Glutamatergic neuron (in vitro differentiated cells): ENCODE measurements around the gene SPEG. TPM values are rescaled to one million over a fixed set of nuclear protein-coding genes. Genes with fewer than 3 reads are reported as not detected.

ENCODE experiments used
- DNase-seq: peaks from one replicate; pipeline ENCODE4 v3.0.0; 2022
- H3K27ac Mint-ChIP-seq: one replicate; pipeline ENCODE4 v1.8.0; 2020; ENCODE audit warnings: mild to moderate bottlenecking, mixed read lengths, inconsistent platforms; ENCODE audit not compliant: unreplicated experiment
- H3K27me3 Mint-ChIP-seq: one replicate; pipeline ENCODE4 v1.8.0; 2020; ENCODE audit warnings: mild to moderate bottlenecking, moderate library complexity, mixed read lengths, inconsistent platforms; ENCODE audit not compliant: unreplicated experiment
- H3K36me3 Mint-ChIP-seq: one replicate; pipeline ENCODE4 v1.8.0; 2020; ENCODE audit warnings: mild to moderate bottlenecking, mixed read lengths, inconsistent platforms; ENCODE audit not compliant: unreplicated experiment
- H3K4me1 Mint-ChIP-seq: one replicate; pipeline ENCODE4 v1.8.0; 2020; ENCODE audit warnings: mild to moderate bottlenecking, low read depth, mixed read lengths, inconsistent platforms; ENCODE audit not compliant: unreplicated experiment
- H3K4me3 Mint-ChIP-seq: one replicate; pipeline ENCODE4 v1.8.0; 2020; ENCODE audit warnings: mild to moderate bottlenecking, mixed read lengths, inconsistent platforms; ENCODE audit not compliant: unreplicated experiment
- H3K9me3 Mint-ChIP-seq: one replicate; pipeline ENCODE4 v1.8.0; 2020; ENCODE audit warnings: mild to moderate bottlenecking, moderate library complexity, mixed read lengths, inconsistent platforms; ENCODE audit not compliant: unreplicated experiment
- CTCF ChIP-seq: fragments of 200-600 bp; sonication (generic); IDR thresholded peaks from one replicate; pipeline ENCODE4 v1.5.0; 2021; ENCODE audit not compliant: partially characterized antibody, unreplicated experiment
- total RNA-seq: library from RNA; stranded (reverse); fragmentation: NEBNext Ultra II Directional; extraction: Animal tissue kit (Norgen Biotek cat#: 25700); gene quantifications from one replicate; pipeline ENCODE4 v1.2.1, GENCODE V29; 2021; ENCODE audit not compliant: unreplicated experiment

SPEG gene
- total RNA-seq, 1 donor from 2014 or later = 92.9 TPM

GRCh38 chr2:219448776-219449341, 14.2 kb downstream of the SPEG start:
- no peak for TF ChIP-seq CTCF
- no peak overlapping the region for H3K27ac Mint-ChIP-seq
- no peaks in the 10 kb centered on the region for H3K36me3 Mint-ChIP-seq
- peaks cover 26% of the 10 kb centered on the region for H3K4me1 Mint-ChIP-seq
- peaks cover 26% of the 10 kb centered on the region for H3K27me3 Mint-ChIP-seq
- peaks cover 13% of the 10 kb centered on the region for H3K9me3 Mint-ChIP-seq
- peak; percentile 53 for DNase-seq
- no peak overlapping the region for H3K4me3 Mint-ChIP-seq

GRCh38 chr2:219449609-219450008, 15.0 kb downstream of the SPEG start:
- DNase-seq = no peak
- Mint-ChIP-seq H3K9me3 (peaks cover 13% of the 10 kb centered on the region), H3K27me3 (peaks cover 26% of the 10 kb centered on the region), H3K36me3 (no peaks in the 10 kb centered on the region), H3K4me3 (peak overlapping the region; percentile 32), H3K27ac (peak overlapping the region; percentile 38), H3K4me1 (peaks cover 29% of the 10 kb centered on the region)
- no peak for TF ChIP-seq CTCF

GRCh38 chr2:219451661-219452360, 17.2 kb downstream of the SPEG start:
- TF ChIP-seq CTCF = no peak
- no peak overlapping the region for H3K4me3 Mint-ChIP-seq
- peaks cover 24% of the 10 kb centered on the region for H3K4me1 Mint-ChIP-seq
- no peaks in the 10 kb centered on the region for H3K36me3 Mint-ChIP-seq
- no peak overlapping the region for H3K27ac Mint-ChIP-seq
- H3K27me3 Mint-ChIP-seq = peaks cover 19% of the 10 kb centered on the region
- peaks cover 9% of the 10 kb centered on the region for H3K9me3 Mint-ChIP-seq
- DNase-seq = no peak

- Mint-ChIP-seq H3K9me3 (peaks cover 9% of the 10 kb centered on the region), H3K36me3 (no peaks in the 10 kb centered on the region), H3K27ac (peak overlapping the region; percentile 82), H3K4me1 (peaks cover 22% of the 10 kb centered on the region), H3K27me3 (peaks cover 17% of the 10 kb centered on the region), H3K4me3 (peak overlapping the region; percentile 67)
- DNase-seq = no peak
- no peak for TF ChIP-seq CTCF
Measured at GRCh38 chr2:219452361-219453317, 18.0 kb downstream of the SPEG start.
